ENCODE results near the gene KIF20B.
"Not testable (repeated sequence)": the region's sequence is repeated elsewhere in the genome, so short reads cannot be mapped to it uniquely, and the experiment has no call there.

Gene KIF20B

DNA sequence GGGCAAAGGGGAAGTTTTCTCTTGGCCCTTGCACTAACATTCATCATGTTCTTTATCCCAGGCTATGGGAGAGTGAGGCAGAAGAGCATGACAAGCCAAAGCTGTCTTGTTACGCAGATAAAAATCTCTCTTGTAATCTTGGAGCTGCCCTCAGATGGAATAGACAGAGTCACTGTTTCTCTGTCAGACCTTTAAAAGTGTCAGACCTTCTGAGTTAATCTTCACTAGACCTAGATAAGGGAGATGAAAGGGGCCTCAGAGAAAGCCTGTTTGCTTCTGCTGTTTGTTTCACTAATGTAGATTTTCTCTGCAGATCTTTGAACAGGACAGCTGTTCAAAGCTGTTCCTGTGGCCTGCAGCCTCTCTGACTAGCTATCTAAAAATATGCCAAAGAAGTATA lies 112.9 kb downstream of the KIF20B start:
- H3K79me2 ChIP-seq (ENCODE audit: insufficient read depth, low read length): no peaks in the 10 kb centered on the region
- no peaks in the 10 kb centered on the region for H3K27me3 ChIP-seq (ENCODE audit: low read length)
- H3K9ac ChIP-seq (ENCODE audit: low read length): no peak overlapping the region
- no peaks in the 10 kb centered on the region for H3K9me3 ChIP-seq (ENCODE audit: insufficient read depth, low read length)
- H3K4me3 ChIP-seq (ENCODE audit: insufficient read depth, low read length, poor library complexity, severe bottlenecking): no peak overlapping the region
- TF ChIP-seq EZH2phosphoT487 (conservative IDR thresholded peaks at IDR 0.05; ENCODE audit: low read length) (no peak), CTCF (IDR thresholded peaks at IDR 0.05; ENCODE audit: insufficient read depth, low read length, poor library complexity, severe bottlenecking) (no peak)
- no peaks in the 10 kb centered on the region for H3K36me3 ChIP-seq (ENCODE audit: low read length)
- H4K20me1 ChIP-seq (ENCODE audit: low read depth, low read length): no peaks in the 10 kb centered on the region
- no peak overlapping the region for H3K4me2 ChIP-seq (ENCODE audit: low read depth, low read length, poor library complexity, severe bottlenecking)
- H3K27ac ChIP-seq (ENCODE audit: low read depth, low read length): no peak overlapping the region
- H2AFZ ChIP-seq (ENCODE audit: low read depth, low read length, severe bottlenecking): no peak overlapping the region
- H3K9me2 ChIP-seq (replicated peaks; ENCODE audit: insufficient read depth, low read length): no peaks in the 10 kb centered on the region
- no peaks in the 10 kb centered on the region for H3F3A ChIP-seq (ENCODE audit: insufficient read depth)

GRCh38 chr10:89815049-89815853 lies 113.9 kb downstream of the KIF20B start:
- H3K9ac ChIP-seq (ENCODE audit: low read length): no peak overlapping the region
- no peaks in the 10 kb centered on the region for H3K9me2 ChIP-seq (replicated peaks; ENCODE audit: insufficient read depth, low read length)
- no peaks in the 10 kb centered on the region for H3F3A ChIP-seq (ENCODE audit: insufficient read depth)
- no peak overlapping the region for H3K27ac ChIP-seq (ENCODE audit: low read depth, low read length)
- H3K79me2 ChIP-seq (ENCODE audit: insufficient read depth, low read length): no peaks in the 10 kb centered on the region
- no peak overlapping the region for H3K4me2 ChIP-seq (ENCODE audit: low read depth, low read length, poor library complexity, severe bottlenecking)
- H3K9me3 ChIP-seq (ENCODE audit: insufficient read depth, low read length): no peaks in the 10 kb centered on the region
- no peak overlapping the region for H3K4me3 ChIP-seq (ENCODE audit: insufficient read depth, low read length, poor library complexity, severe bottlenecking)
- no peaks in the 10 kb centered on the region for H4K20me1 ChIP-seq (ENCODE audit: low read depth, low read length)
- no peaks in the 10 kb centered on the region for H3K27me3 ChIP-seq (ENCODE audit: low read length)
- TF ChIP-seq CTCF (IDR thresholded peaks at IDR 0.05; ENCODE audit: insufficient read depth, low read length, poor library complexity, severe bottlenecking) (no peak), EZH2phosphoT487 (conservative IDR thresholded peaks at IDR 0.05; ENCODE audit: low read length) (no peak)
- H2AFZ ChIP-seq (ENCODE audit: low read depth, low read length, severe bottlenecking): no peak overlapping the region
- no peaks in the 10 kb centered on the region for H3K36me3 ChIP-seq (ENCODE audit: low read length)

GRCh38 chr10:89819008-89819407 lies 117.6 kb downstream of the KIF20B start:
- H3K9me3 ChIP-seq (ENCODE audit: insufficient read depth, low read length); H3K36me3 ChIP-seq (ENCODE audit: low read length); H3K4me3 ChIP-seq (ENCODE audit: insufficient read depth, low read length, poor library complexity, severe bottlenecking); H3K27ac ChIP-seq (ENCODE audit: low read depth, low read length); H2AFZ ChIP-seq (ENCODE audit: low read depth, low read length, severe bottlenecking); H3F3A ChIP-seq (ENCODE audit: insufficient read depth); H3K27me3 ChIP-seq (ENCODE audit: low read length); H3K4me2 ChIP-seq (ENCODE audit: low read depth, low read length, poor library complexity, severe bottlenecking); H3K9ac ChIP-seq (ENCODE audit: low read length); H3K79me2 ChIP-seq (ENCODE audit: insufficient read depth, low read length); H4K20me1 ChIP-seq (ENCODE audit: low read depth, low read length); H3K9me2 ChIP-seq (replicated peaks; ENCODE audit: insufficient read depth, low read length): not testable (repeated sequence)
